K562 (cell line): ENCODE measurements around the gene GIPC3. TPM values are rescaled to one million over a fixed set of nuclear protein-coding genes. Genes with fewer than 3 reads are reported as not detected.

Source experiments
- BRCA1 ChIP-seq, 2 experiments: fragments of 450-650 bp in 1 of 2; sonication (generic) in 1 of 2; formaldehyde crosslinking in 1 of 2; IDR thresholded peaks; 2 replicates each; pipeline versions ENCODE4 v1.5.0 to v1.6.1; 2017 to 2020; ENCODE audit warnings: mild to moderate bottlenecking in 1 of 2, missing genetic modification reagents in 1 of 2
- C11orf30 ChIP-seq: fragments of 450-650 bp; IDR thresholded peaks from 2 replicates; pipeline ENCODE4 v1.6.1; 2016; ENCODE audit warnings: low read depth, mild to moderate bottlenecking
- CREM ChIP-seq: IDR thresholded peaks from 2 replicates; pipeline ENCODE4 v1.6.1; 2014; ENCODE audit warnings: antibody characterized with exemption, low read depth
- KLF10 ChIP-seq: fragments of 250-450 bp; sonication (Bioruptor Pico); IDR thresholded peaks from 2 replicates; pipeline ENCODE4 v1.6.1; 2021; ENCODE audit warnings: matching md5 sums
- RBM25 ChIP-seq: fragments of 200-400 bp; formaldehyde crosslinking; IDR thresholded peaks from 2 replicates; pipeline ENCODE4 v1.6.1; 2018; ENCODE audit warnings: low read length, low read depth, moderate library complexity; ENCODE audit not compliant: severe bottlenecking
- ZNF445 ChIP-seq: fragments of 250-450 bp; sonication (Bioruptor Pico); IDR thresholded peaks from 2 replicates; pipeline ENCODE4 v1.4.0; 2020; ENCODE audit warnings: low read depth, mild to moderate bottlenecking, moderate library complexity
- polyA plus RNA-seq, 8 experiments: library from polyadenylated mRNA; depleted of rRNA in 4 of 8; stranded (reverse) in 5 of 8; unstranded in 3 of 8; fragments of >200 nt; fragmentation: Nextera tagmentation in 2 of 8; fragmentation: Illumina TruSeq in 1 of 8; extraction: Ambion mirVana in 2 of 8; extraction: Trizol in 1 of 8; gene quantifications; 2 replicates each; pipeline versions ENCODE4 v1.2.1 to v1.2.3, GENCODE V29; 2011 to 2014; ENCODE audit warnings: inconsistent platforms in 1 of 8, missing spikeins in 1 of 8
- total RNA-seq, 7 experiments: library from RNA; depleted of rRNA in 6 of 7; stranded (reverse); fragments of >200 nt in 6 of 7; fragmentation: Illumina TruSeq in 2 of 7; extraction: Trizol in 2 of 7; gene quantifications; 2 replicates each; pipeline versions ENCODE4 v1.2.1 to v1.2.3, GENCODE V29; 2011 to 2021; ENCODE audit warnings: low replicate concordance in 1 of 7
- TF ChIP-seq, protein P1 (sequence below): fragments of 250-450 bp; sonication (Bioruptor Pico); IDR thresholded peaks from 2 replicates; pipeline ENCODE4 v1.5.0; 2021; ENCODE audit warnings: mild to moderate bottlenecking, moderate library complexity
- TF ChIP-seq, protein P2 (sequence below): sonication (generic); formaldehyde crosslinking; IDR thresholded peaks from 2 replicates; pipeline ENCODE4 v1.8.0; 2022; ENCODE audit warnings: mild to moderate bottlenecking, missing genetic modification reagents
- TF ChIP-seq, protein P3 (sequence below): sonication (generic); formaldehyde crosslinking; IDR thresholded peaks from 2 replicates; pipeline ENCODE4 v1.8.0; 2023; ENCODE audit warnings: mild to moderate bottlenecking, missing genetic modification reagents
- TF ChIP-seq, protein P4 (sequence below): sonication (generic); formaldehyde crosslinking; IDR thresholded peaks from 2 replicates; pipeline ENCODE4 v1.8.1; 2022; ENCODE audit warnings: missing genetic modification reagents
- TF ChIP-seq, protein P5 (sequence below): sonication (generic); formaldehyde crosslinking; IDR thresholded peaks from 2 replicates; pipeline ENCODE4 v1.9.0; 2022; ENCODE audit warnings: mild to moderate bottlenecking, missing genetic modification reagents

The GIPC3 gene
- total and polyA plus RNA-seq, 9 of the 15 experiments (the other 6 are each of a cell fraction or from before 2014, with no cell fraction given), result 0.03 to 3.6 (median 1.5) TPM; not detected in 1

DNA sequence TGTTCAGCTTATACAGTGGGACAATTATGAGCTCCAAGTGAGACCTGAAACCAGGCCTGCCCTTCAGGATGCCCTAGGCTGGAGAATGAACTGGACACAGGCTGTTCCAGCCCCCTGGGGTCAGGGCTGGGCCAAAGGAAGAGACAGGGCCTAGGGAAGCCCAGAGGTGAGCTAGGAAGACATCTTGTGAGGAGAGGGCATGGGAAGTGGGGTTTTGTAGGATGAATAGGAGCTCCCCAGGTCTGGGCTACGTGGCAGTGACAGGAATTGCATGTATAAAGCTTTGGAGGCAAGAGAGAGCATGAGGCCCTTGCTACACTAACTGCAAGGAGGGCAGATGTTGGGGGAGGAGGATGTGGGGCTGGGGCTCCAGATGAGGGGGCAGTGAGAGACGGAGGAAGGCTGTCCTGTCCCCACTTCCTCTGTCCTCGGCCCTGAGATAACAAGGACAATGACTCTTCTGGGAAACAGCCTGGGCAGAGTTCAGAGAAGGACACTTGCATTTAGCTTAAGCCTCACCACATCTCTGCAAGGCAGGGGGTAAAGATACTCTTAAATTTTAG is 22.9 kb downstream of the GIPC3 start (continued):
- TF ChIP-seq, protein P1, sequence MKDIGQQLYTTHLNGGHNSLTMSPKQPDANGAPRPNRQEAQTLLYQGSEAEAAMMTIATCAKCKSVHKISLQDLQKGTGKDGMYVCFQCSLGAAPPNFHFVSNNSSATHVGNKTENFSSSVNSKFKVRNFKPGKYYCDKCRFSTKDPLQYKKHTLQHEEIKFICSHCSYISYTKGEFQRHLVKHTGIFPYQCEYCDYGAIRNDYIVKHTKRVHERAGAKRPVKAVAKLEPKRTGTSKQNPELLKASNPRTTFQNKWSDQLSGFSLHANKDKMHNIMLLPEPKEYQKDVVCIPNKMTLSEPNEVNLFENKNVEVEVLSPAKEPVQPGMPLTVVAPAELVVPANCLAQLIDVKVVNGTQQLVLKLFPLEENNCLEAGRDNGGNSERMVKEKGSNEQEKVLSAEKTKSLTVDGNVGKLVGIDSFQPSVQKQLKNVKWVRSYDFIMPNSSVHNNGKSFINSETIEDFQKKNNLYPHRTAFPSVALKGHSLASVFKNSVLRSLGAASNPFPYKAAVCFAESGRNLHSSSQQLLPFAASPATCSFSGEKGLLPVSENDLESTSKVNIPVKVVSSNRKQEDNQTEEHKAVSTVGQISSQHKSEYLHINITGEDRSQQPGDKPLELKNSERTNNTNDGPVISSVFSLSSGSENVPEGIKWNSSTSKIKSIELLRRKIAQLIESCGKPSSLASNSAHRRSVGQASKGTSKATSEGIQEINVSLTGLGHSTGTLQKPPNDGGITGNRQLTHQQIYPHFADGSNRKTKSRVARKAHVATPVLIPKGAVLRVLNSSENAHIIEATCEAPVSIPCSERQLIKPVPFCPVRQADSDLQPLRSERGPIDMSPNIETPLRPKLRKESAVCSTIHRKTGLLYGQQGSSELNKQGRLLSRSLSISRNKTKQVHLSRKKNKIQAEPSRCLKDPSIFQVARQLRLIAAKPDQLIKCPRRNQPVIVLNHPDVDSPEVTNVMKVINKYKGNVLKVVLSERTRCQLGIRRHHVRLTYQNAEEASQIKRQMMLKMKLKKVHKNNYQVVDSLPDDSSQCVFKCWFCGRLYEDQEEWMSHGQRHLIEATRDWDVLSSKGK (CRISPR knock-in tag), result no peak
- TF ChIP-seq, protein P2, sequence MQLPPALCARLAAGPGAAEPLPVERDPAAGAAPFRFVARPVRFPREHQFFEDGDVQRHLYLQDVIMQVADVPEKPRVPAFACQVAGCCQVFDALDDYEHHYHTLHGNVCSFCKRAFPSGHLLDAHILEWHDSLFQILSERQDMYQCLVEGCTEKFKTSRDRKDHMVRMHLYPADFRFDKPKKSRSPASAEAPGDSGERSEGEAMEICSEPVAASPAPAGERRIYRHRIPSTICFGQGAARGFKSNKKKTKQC (CRISPR knock-in tag), result no peak
- TF ChIP-seq ZNF445 (CRISPR knock-in tag) (no peak), KLF10 (CRISPR knock-in tag) (no peak), BRCA1 (IDR thresholded peaks at IDR 0.05) (no peak), BRCA1 (CRISPR knock-in tag; IDR thresholded peaks at IDR 0.05) (no peak), RBM25 (no peak), CREM (peak; percentile 65), C11orf30 (no peak)
- TF ChIP-seq, protein P3, sequence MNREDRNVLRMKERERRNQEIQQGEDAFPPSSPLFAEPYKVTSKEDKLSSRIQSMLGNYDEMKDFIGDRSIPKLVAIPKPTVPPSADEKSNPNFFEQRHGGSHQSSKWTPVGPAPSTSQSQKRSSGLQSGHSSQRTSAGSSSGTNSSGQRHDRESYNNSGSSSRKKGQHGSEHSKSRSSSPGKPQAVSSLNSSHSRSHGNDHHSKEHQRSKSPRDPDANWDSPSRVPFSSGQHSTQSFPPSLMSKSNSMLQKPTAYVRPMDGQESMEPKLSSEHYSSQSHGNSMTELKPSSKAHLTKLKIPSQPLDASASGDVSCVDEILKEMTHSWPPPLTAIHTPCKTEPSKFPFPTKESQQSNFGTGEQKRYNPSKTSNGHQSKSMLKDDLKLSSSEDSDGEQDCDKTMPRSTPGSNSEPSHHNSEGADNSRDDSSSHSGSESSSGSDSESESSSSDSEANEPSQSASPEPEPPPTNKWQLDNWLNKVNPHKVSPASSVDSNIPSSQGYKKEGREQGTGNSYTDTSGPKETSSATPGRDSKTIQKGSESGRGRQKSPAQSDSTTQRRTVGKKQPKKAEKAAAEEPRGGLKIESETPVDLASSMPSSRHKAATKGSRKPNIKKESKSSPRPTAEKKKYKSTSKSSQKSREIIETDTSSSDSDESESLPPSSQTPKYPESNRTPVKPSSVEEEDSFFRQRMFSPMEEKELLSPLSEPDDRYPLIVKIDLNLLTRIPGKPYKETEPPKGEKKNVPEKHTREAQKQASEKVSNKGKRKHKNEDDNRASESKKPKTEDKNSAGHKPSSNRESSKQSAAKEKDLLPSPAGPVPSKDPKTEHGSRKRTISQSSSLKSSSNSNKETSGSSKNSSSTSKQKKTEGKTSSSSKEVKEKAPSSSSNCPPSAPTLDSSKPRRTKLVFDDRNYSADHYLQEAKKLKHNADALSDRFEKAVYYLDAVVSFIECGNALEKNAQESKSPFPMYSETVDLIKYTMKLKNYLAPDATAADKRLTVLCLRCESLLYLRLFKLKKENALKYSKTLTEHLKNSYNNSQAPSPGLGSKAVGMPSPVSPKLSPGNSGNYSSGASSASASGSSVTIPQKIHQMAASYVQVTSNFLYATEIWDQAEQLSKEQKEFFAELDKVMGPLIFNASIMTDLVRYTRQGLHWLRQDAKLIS, result no peak
- TF ChIP-seq, protein P4, sequence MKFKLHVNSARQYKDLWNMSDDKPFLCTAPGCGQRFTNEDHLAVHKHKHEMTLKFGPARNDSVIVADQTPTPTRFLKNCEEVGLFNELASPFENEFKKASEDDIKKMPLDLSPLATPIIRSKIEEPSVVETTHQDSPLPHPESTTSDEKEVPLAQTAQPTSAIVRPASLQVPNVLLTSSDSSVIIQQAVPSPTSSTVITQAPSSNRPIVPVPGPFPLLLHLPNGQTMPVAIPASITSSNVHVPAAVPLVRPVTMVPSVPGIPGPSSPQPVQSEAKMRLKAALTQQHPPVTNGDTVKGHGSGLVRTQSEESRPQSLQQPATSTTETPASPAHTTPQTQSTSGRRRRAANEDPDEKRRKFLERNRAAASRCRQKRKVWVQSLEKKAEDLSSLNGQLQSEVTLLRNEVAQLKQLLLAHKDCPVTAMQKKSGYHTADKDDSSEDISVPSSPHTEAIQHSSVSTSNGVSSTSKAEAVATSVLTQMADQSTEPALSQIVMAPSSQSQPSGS (CRISPR knock-in tag), result no peak
- TF ChIP-seq, protein P5, sequence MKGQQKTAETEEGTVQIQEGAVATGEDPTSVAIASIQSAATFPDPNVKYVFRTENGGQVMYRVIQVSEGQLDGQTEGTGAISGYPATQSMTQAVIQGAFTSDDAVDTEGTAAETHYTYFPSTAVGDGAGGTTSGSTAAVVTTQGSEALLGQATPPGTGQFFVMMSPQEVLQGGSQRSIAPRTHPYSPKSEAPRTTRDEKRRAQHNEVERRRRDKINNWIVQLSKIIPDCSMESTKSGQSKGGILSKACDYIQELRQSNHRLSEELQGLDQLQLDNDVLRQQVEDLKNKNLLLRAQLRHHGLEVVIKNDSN (CRISPR knock-in tag), result no peak
